ENCODE data around the gene MEIS3. TPM values are rescaled to one million over a fixed set of nuclear protein-coding genes. Genes with fewer than 3 reads are reported as not detected.

MEIS3 gene
- total RNA-seq, 8 experiments from 2014 or later, result 3.2 to 124 (median 93.2) TPM

DNA sequence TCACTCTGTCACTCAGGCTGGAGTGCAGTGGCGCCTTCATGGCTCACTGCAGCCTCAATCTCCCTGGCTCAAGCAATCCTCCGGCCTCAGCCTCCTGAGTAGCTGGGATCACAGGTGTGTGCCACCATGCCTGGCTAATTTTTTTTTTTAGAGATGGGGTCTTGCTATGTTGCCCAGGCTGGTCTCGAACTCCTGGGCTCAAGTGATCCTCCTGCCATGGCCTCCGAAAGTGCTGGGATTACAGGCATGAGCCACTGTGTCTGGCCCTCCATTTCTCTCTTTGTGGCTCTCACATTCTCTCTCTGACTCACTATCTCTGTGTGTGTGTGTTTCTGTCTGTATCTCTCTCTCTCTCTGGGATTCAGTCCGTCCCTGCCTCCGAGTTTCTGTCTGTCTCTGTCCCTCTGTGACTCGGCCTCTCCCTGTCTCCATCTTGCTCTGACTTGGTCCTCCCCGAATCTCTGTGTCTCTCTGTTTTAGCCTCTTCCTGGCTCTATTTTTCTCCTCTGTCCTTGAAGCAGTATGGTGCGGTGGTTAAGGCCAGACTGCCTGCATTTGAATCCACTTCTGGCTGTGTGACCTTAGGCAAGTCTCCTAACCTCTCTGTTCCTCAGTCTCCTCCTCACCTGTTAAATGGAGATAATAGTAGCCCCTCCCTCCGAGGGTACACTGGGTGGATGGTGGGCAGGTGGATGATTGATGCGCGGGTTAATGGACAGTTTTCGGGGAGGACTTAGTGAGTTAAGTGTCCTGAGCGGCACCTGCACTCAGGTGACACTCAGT, 11.0 kb downstream of the MEIS3 start:
- Histone ChIP-seq H3K27ac (no peak overlapping the region), H3K4me3 (no peak overlapping the region), H3K4me1 (replicated peaks in 1 of 2) (peaks cover 5 to 13% of the 10 kb centered on the region in 2 donors)
- 61 to 100% (median 87%) methylated on average over 1 to 7 of the region's 14 CpGs for WGBS, 10 experiments
- ATAC-seq (replicated peaks in 6 of 8), result no peak
- in situ Hi-C loops (cut with MboI; ENCODE audit: low pct_unique_long_range_greater_than_20kb in 2 of 9, low sequenced_read_pairs in 9 of 9, unreplicated experiment in 9 of 9), result loop anchor here in 3 of 9 experiments (10.0 to 25.0 kb wide), 2 partner anchors 114 to 121 kb away; no protein-coding TSS in a partner anchor

DNA sequence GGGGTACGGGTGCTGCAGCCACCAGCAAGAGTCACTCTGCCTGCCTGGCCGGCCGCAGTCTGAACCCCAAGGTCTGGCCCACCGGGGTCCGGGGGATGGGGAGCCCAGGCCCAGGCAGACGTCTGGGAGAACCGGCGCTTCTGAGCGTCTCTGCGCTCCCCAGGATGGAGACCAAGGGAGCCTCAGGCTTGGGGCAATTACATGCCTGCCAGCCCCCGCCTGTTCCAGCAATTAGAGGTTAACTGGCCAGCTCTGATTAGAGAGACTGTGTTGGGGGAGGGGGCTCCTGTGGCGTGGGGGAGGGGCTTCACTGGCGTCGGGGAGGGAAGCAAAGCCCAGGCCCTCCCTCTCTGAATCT, 11.9 kb downstream of the MEIS3 start:
- peaks cover 5 to 13% of the 10 kb centered on the region in 2 donors for H3K4me1 ChIP-seq (replicated peaks in 1 of 2)
- no CpG with 5 or more reads among the region's 14 CpGs for WGBS, 10 experiments
- no peak overlapping the region for H3K4me3 ChIP-seq
- peak in 4 of 8 experiments; percentile 6 to 15 (median 8) for ATAC-seq (replicated peaks in 6 of 8)
- in situ Hi-C loops (cut with MboI; ENCODE audit: low pct_unique_long_range_greater_than_20kb in 2 of 9, low sequenced_read_pairs in 9 of 9, unreplicated experiment in 9 of 9), result loop anchor here in 3 of 9 experiments (10.0 to 25.0 kb wide), 2 partner anchors 113 to 120 kb away; no protein-coding TSS in a partner anchor
- no peak overlapping the region for H3K27ac ChIP-seq

DNA sequence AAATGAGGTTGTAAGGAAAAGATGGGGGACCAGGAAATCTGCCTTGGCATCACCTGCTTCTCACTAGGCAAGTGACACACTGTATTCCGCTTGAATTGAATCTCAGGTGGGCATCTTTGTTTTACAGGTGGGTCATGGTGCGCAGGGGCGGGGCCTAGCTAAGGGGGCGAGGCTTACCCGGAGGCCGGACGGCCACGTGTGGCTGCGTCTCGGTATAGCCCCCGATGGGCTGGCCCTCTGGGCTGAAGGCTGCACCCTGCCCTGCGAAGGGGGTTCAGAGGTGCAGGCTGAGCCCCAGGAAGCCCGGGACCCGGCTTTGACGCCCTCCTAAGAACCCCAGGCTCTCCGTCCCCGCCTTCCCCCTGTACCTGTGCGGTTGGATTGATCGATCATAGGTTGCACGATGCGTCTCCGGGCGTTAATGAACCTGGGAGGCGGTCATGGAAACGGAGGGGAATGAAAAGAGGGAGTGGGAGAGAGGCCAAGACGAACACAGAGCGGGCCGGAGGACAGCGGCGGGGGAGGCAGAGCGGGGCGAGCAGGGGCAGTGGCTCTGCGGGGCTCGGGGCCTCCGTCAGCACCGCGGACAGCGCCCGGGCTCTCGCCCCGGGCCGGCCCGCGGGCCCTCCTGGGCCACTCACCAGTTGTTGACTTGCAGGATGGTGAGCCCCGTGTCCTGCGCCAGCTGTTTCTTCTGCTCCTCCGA, 12.5 kb downstream of the MEIS3 start:
- in situ Hi-C loops (cut with MboI; ENCODE audit: low pct_unique_long_range_greater_than_20kb in 2 of 9, low sequenced_read_pairs in 9 of 9, unreplicated experiment in 9 of 9), result loop anchor here in 3 of 9 experiments (10.0 to 25.0 kb wide), 2 partner anchors 112 to 120 kb away; no protein-coding TSS in a partner anchor
- 62% methylated on average over 10 of the region's 47 CpGs; no CpG with 5 or more reads in 9 of the 10 experiments for WGBS, 10 experiments
- Histone ChIP-seq H3K4me3 (no peak overlapping the region), H3K27ac (no peak overlapping the region), H3K4me1 (replicated peaks in 1 of 2) (peaks cover 5 to 13% of the 10 kb centered on the region in 2 donors)
- peak in 7 of 8 experiments; percentile 28 to 80 (median 55) for ATAC-seq (replicated peaks in 6 of 8)

DNA sequence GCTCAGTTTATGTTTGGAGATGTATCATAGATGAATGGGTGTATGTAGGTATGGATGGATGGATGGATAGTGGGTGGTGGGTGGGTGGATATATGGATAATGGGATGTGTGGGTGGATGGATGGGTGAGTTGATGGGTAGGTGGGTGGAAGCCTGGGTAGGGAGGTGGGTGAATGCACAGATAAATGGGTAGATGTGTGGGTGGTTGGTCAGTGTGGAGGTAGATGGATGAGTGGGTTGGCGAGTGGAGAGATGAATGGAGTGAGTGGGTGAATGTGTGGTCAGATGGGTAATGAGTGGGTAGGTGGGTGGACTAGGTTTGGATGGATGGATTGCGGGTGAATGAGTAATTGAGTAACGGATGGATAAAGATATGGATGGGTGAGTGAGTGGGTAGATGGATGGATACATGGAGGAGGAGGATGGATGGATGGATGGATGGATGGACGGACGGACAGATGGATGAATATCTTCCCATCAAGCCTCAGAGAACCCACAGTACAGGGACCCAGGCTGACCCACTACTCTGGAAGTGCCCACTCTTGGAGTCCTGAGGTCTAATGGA, 13.4 kb downstream of the MEIS3 start:
- in situ Hi-C loops (cut with MboI; ENCODE audit: low pct_unique_long_range_greater_than_20kb in 2 of 9, low sequenced_read_pairs in 9 of 9, unreplicated experiment in 9 of 9), result loop anchor here in 3 of 9 experiments (10.0 to 25.0 kb wide), 2 partner anchors 111 to 119 kb away; no protein-coding TSS in a partner anchor
- no peak for ATAC-seq (replicated peaks in 6 of 8)
- WGBS, 10 experiments, result 80 to 100% (median 95%) methylated on average over 1 to 4 of the region's 5 CpGs; no CpG with 5 or more reads in 3 of the 10 experiments
- Histone ChIP-seq H3K4me1 (replicated peaks in 1 of 2) (peaks cover 2 to 10% of the 10 kb centered on the region in 2 donors), H3K4me3 (no peak overlapping the region), H3K27ac (no peak overlapping the region)

DNA sequence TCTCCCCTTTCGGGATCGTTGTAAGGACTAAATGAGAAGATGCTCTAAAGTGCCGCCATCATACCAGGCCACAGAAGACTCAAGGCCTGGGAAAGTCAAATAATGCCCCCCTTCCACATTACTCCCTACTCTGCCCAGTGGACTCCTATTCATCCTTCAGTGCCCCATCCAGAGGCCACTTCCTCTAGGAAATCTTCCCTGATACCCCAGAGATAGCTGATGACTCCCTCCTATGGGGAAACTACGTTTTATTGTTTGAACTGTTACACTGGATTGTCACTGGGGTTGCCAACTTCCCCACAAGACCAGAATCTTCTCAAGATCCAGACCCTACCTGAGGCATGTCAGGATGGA, 14.2 kb downstream of the MEIS3 start:
- in situ Hi-C loops (cut with MboI; ENCODE audit: low pct_unique_long_range_greater_than_20kb in 2 of 9, low sequenced_read_pairs in 9 of 9, unreplicated experiment in 9 of 9), result loop anchor here in 3 of 9 experiments (10.0 to 25.0 kb wide), 2 partner anchors 110 to 118 kb away; no protein-coding TSS in a partner anchor
- no peak for ATAC-seq (replicated peaks in 6 of 8)
- no peak overlapping the region for H3K27ac ChIP-seq
- no peak overlapping the region for H3K4me3 ChIP-seq
- H3K4me1 ChIP-seq (replicated peaks in 1 of 2), result peaks cover 0 to 8% of the 10 kb centered on the region in 2 donors
- 50 to 100% (median 92%) methylated on average over 1 to 3 of the region's 4 CpGs; no CpG with 5 or more reads in 2 of the 10 experiments for WGBS, 10 experiments

DNA sequence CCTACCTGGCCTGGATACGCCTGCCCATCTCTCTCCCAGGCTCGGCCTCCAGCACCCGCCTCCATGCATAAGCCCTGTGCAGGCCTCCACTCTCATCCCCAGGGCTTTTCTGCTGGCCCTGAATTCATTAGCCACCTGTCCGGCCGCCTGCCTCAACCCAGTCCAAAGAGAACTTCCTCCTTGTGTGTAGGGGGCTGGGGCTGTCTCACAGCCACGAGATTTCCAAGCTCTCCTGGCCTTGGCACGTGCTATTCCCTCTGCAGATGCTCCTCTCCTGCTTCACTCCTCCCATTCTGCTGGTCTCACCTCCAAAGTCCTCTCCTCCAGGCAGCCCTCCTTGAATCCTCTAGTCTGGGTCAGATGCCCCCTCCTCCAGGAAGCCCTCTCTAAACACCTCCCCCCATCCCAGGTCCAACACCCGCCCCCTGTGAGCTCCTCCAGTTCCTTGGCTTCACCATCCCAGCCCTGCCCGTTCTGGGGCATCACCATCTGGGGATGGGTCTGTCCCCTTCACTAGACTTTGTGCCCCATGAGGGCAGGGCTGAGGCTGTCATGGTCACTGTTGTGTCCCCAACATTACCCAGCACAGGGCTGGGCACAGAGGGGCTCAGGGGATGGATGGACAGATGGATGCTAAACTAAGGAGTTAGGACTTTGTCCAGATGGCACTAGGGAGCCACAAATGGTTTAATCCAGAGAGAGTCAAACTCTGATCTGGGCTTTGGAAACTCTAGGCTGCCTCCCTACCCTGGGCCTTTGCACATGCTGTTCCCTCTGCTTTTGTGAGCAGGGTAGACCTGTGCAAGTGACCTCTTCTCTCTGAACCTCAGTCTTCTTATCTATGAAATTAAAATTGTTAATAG, 14.8 kb downstream of the MEIS3 start:
- Histone ChIP-seq H3K4me3 (no peak overlapping the region), H3K27ac (no peak overlapping the region), H3K4me1 (replicated peaks in 1 of 2) (peaks cover 0 to 8% of the 10 kb centered on the region in 2 donors)
- ATAC-seq (replicated peaks in 6 of 8), result no peak
- 80% methylated on average over 1 of the region's 9 CpGs; no CpG with 5 or more reads in 9 of the 10 experiments for WGBS, 10 experiments
- in situ Hi-C loops (cut with MboI; ENCODE audit: low pct_unique_long_range_greater_than_20kb in 2 of 9, low sequenced_read_pairs in 9 of 9, unreplicated experiment in 9 of 9), result loop anchor here in 3 of 9 experiments (10.0 to 25.0 kb wide), 2 partner anchors 110 to 117 kb away; no protein-coding TSS in a partner anchor

DNA sequence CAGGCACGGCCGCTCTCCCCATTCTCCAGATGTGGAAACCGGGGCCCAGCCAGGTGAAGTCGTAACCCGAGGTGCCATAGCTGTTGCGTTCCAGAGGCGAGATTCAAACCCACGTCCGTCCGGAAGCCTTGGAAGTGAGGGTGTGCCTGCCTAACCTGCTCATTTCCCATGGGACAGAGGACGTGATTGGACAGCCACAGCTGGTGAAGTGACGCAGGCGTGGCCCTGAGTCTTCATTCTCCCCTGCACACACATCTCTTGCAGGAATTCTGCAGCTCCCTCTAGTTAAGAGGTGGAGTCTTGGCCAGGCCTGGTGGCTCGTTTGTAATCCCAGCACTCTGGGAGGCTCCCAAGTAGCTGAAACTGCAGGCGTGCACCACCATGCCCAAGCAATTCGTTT, 16.8 kb downstream of the MEIS3 start:
- H3K27ac ChIP-seq, result no peak overlapping the region
- no peak overlapping the region for H3K4me3 ChIP-seq
- peaks cover 2 to 8% of the 10 kb centered on the region in 2 donors for H3K4me1 ChIP-seq (replicated peaks in 1 of 2)
- ATAC-seq (replicated peaks in 6 of 8), result no peak
- WGBS, 10 experiments, result 0 to 95% (median 73%) methylated on average over 1 to 10 of the region's 16 CpGs; no CpG with 5 or more reads in 2 of the 10 experiments
- in situ Hi-C loops (cut with MboI; ENCODE audit: low pct_unique_long_range_greater_than_20kb in 2 of 9, low sequenced_read_pairs in 9 of 9, unreplicated experiment in 9 of 9), result loop anchor here in 3 of 9 experiments (10.0 to 25.0 kb wide), 2 partner anchors 108 to 115 kb away; no protein-coding TSS in a partner anchor

DNA sequence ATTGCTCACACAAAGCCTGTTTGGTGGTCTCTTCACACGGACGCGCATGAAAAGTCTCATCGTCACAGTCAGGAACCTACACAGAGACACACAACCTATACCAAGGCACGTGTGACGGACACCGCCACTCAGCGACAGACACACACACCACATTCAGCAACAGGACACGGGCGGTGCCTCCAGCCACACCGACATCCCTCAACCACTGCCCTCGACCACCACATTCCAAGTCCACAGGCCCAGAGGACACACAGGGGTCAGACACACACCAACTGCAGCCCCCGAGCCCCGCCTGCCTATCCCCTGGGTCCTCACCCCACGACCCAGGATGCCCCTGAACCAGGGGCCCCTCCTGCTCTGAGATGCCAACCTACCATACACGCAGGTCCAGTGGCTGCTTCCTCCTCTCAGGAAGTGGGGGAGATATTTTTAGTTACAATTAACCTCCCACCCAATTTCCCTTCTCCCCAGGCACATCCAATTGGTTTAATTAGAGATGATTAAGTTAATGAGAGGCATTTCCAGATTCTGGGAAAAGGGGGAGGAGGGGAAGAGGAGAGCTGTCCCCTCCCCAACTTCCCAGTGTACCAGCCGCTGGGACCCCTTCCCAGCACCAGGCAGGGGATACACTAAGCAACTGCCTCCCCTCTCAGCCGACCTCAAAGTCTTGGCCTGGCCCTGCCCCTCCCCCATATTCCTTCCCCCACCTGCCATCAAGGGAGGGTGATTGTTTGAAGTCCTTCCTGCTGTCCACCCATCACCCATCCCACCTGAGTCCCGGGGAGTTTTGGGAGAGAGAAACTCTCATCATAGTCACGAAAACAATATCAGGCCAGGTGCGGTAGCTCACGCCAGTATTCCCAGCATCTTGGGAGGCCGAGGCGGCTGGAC, 20.4 kb downstream of the MEIS3 start:
- H3K4me1 ChIP-seq (replicated peaks in 1 of 2), result peaks cover 2% of the 10 kb centered on the region in 2 donors
- peak in 1 of 8 experiments; percentile 17 for ATAC-seq (replicated peaks in 6 of 8)
- in situ Hi-C loops (cut with MboI; ENCODE audit: low pct_unique_long_range_greater_than_20kb in 2 of 9, low sequenced_read_pairs in 9 of 9, unreplicated experiment in 9 of 9), result no loop called here
- no peak overlapping the region for H3K4me3 ChIP-seq
- WGBS, 10 experiments, result 0 to 90% (median 72%) methylated on average over 1 to 19 of the region's 24 CpGs; no CpG with 5 or more reads in 5 of the 10 experiments
- no peak overlapping the region for H3K27ac ChIP-seq

DNA sequence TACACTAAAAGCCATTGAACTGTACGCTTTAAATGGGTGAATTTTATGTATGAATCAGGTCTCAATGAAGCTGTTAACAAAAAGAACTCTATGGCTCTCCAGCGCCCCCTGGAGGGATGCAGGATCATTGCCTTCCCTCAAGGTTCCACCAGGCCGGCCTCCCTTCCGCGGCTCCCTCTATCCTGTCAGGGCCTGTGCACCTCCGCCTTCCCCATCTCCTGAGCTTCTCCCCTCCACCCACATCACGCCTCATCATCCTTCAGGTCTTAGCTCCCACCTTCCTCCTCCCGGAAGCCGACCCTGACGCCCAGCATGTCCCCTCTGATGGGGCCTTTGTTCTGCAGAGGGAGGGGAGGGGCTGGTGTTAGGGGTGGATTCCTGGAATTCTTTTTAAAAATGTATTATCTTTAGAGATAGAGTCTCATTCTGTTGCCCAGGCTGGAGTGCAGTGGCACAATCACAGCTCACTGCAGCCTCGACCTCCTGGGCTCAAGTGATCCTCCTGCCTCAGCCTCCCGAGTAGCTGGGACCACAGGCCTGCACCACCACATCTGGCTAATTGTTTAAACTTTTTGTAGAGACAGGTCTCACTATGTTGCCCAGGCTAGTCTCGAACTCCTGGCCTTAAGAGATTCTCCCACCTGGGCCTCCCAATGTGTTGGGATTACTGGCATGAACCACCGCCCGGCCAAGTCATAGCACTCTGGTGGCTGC, 27.7 kb downstream of the MEIS3 start:
- in situ Hi-C loops (cut with MboI; ENCODE audit: low pct_unique_long_range_greater_than_20kb in 2 of 9, low sequenced_read_pairs in 9 of 9, unreplicated experiment in 9 of 9), result no loop called here
- peak; percentile 40 to 94 (median 59) for ATAC-seq (replicated peaks in 6 of 8)
- no peak overlapping the region for H3K4me3 ChIP-seq
- no peaks in the 10 kb centered on the region for H3K4me1 ChIP-seq (replicated peaks in 1 of 2)
- 2 to 86% (median 33%) methylated on average over 2 to 7 of the region's 15 CpGs; no CpG with 5 or more reads in 3 of the 10 experiments for WGBS, 10 experiments
- no peak overlapping the region for H3K27ac ChIP-seq

DNA sequence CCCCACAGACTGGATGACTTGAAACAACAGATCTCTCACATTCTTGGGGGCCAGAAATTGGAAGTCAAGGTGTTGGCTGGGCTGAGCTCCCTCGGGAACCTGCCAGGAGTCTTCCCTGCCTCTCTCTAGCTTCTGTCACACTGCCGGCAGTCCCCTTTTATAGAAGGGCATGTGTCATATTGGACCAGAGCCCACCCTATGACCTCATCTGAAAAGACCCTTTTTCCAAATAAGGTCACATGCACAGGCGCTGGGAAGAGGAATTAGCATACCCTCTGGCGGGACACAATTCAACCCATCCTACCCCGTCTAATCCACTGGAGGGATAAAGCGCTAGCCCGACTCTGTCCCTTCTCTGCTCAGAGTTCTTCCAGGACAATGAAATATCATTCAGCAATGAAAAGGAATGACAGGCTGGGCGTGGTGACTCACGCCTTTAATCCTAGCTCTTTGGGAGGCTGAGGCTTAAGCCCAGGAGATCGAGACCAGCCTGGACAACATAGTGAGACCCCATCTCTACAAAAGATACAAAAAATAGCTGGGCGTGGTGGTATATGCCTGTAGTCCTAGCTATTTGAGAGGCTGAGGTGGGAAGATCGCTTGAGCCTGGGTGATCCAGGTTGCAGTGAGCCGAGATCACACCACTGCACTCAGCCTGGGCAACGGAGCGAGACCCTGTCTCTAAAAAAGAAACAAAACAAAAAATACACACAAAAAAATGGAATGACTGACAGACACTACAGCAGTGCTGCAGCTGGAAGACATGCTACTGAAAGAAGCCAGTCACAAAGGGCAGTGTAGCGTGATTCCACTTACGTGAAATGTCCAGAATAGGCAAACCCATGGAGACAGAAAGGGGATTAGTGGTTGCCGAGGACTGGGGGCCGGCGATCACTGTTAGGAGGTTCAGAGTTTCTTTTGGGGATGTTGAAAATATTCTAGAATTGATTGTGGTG, 28.5 kb downstream of the MEIS3 start:
- Histone ChIP-seq H3K4me1 (replicated peaks in 1 of 2) (no peaks in the 10 kb centered on the region), H3K27ac (no peak overlapping the region), H3K4me3 (no peak overlapping the region)
- WGBS, 10 experiments, result 50 to 90% (median 60%) methylated on average over 1 to 12 of the region's 20 CpGs; no CpG with 5 or more reads in 1 of the 10 experiments
- peak in 4 of 8 experiments; percentile 21 to 33 (median 28) for ATAC-seq (replicated peaks in 6 of 8)
- in situ Hi-C loops (cut with MboI; ENCODE audit: low pct_unique_long_range_greater_than_20kb in 2 of 9, low sequenced_read_pairs in 9 of 9, unreplicated experiment in 9 of 9), result no loop called here

Data from motor neuron (in vitro differentiated cells).